Endodermal cell (in vitro differentiated cells): ENCODE results near the gene CBFA2T2. TPM values are rescaled to one million over a fixed set of nuclear protein-coding genes. Genes with fewer than 3 reads are reported as not detected.

Source experiments
- DNase-seq: peaks from one replicate; pipeline ENCODE4 v3.0.0-alpha.2; 2017
- H3K27ac ChIP-seq: 2 replicates; pipeline ENCODE4 v1.5.1; 2013; ENCODE audit warnings: mild to moderate bottlenecking, low read depth, low read length, moderate library complexity
- H3K27me3 ChIP-seq: 2 replicates; pipeline ENCODE4 v1.6.1; 2013; ENCODE audit warnings: mild to moderate bottlenecking, low read length, moderate library complexity; ENCODE audit not compliant: insufficient read depth, control insufficient read depth, poor library complexity, severe bottlenecking
- H3K36me3 ChIP-seq: 2 replicates; pipeline ENCODE4 v1.7.0; 2013; ENCODE audit warnings: mild to moderate bottlenecking, low read length, moderate library complexity; ENCODE audit not compliant: control insufficient read depth, insufficient read depth
- H3K4me1 ChIP-seq: one replicate; pipeline ENCODE4 v1.7.0; 2013; ENCODE audit warnings: low read length; ENCODE audit not compliant: control insufficient read depth, insufficient read depth
- H3K4me3 ChIP-seq: 2 replicates; pipeline ENCODE4 v1.5.1; 2013; ENCODE audit warnings: mild to moderate bottlenecking, low read length, moderate library complexity
- H3K9ac ChIP-seq: 2 replicates; pipeline ENCODE4 v1.6.1; 2013; ENCODE audit warnings: mild to moderate bottlenecking, low read length, moderate library complexity; ENCODE audit not compliant: poor library complexity, severe bottlenecking; ENCODE audit errors: extremely low read depth
- H3K9me3 ChIP-seq: 2 replicates; pipeline ENCODE4 v1.6.1; 2013; ENCODE audit warnings: mild to moderate bottlenecking, low read length, moderate library complexity; ENCODE audit not compliant: control insufficient read depth
- H3K27ac Mint-ChIP-seq: 2 replicates; pipeline ENCODE4 v1.8.0; 2020; ENCODE audit warnings: mixed read lengths
- H3K27me3 Mint-ChIP-seq: 2 replicates; pipeline ENCODE4 v1.8.0; 2021; ENCODE audit warnings: mild to moderate bottlenecking, mixed read lengths; ENCODE audit not compliant: insufficient read depth
- H3K36me3 Mint-ChIP-seq: 2 replicates; pipeline ENCODE4 v1.8.0; 2020; ENCODE audit warnings: low read depth, mixed read lengths
- H3K4me1 Mint-ChIP-seq: 2 replicates; pipeline ENCODE4 v1.8.0; 2020; ENCODE audit warnings: mixed read lengths
- H3K4me3 Mint-ChIP-seq: 2 replicates; pipeline ENCODE4 v1.8.0; 2020; ENCODE audit warnings: mild to moderate bottlenecking, moderate library complexity, mixed read lengths
- H3K9me3 Mint-ChIP-seq: 2 replicates; pipeline ENCODE4 v1.8.0; 2020; ENCODE audit warnings: mild to moderate bottlenecking, mixed read lengths
- CTCF ChIP-seq: fragments of 200-600 bp; sonication (generic); conservative IDR thresholded peaks from 2 replicates; pipeline ENCODE4 v1.5.0; 2021; ENCODE audit warnings: antibody characterized with exemption, mild to moderate bottlenecking
- WGBS, 2 experiments: methylation state at CpG; one replicate each; pipeline versions ENCODE4 v1.1.5 to v1.1.7; 2013; ENCODE audit warnings: missing lambda C conversion rate in 2 of 2, mixed read lengths in 1 of 2; ENCODE audit not compliant: insufficient coverage in 1 of 2, insufficient read length in 1 of 2; 5-methylcytosine and 5-hydroxymethylcytosine counted together
- total RNA-seq, 2 donors: library from RNA; stranded (reverse); fragmentation: NEBNext Ultra II Directional in 1 of 2; extraction: Animal tissue kit (Norgen Biotek cat#: 25700) in 1 of 2; gene quantifications; 2 replicates in 1 of 2; 3 replicates in 1 of 2; pipeline ENCODE4 v1.2.1, GENCODE V29; 2021

CBFA2T2 gene
- total RNA-seq, 2 donors from 2014 or later = 26.8 to 32.7 TPM

DNA sequence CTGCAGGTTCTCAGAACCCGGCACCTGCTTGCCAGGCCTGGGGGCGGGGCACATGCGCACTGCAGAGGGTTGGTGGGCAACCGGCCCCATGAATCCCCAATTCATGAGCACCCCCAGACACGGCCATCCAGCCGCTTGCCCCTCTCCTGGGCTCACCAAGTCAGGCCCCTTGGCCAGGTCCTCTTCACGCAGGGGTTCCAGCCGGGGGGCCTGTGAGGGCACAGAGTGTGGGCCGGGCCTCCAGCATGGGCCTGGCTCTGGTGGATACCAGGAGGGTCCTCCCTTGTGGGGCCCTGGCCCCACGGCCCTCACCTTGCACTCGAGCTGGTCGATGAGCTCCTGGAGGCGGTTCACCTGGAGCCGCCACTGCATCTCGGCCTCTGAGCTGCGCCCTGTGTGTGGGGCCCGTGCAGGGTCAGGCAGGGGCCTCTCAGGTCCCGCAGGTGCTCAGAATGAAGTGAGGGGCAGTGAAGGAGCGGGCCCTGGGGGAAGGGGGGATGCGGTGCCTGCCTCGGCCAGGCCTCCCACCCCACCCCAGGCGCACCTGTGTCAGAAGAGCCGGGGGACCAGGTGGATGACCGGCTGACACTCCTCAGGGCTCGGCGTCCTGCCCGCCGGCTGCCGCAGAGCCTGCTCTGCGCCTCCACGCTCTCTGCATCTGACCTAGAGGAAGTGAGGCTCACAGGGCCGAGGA, 169.6 kb downstream of the CBFA2T2 start:
- Mint-ChIP-seq H3K9me3 (no peaks in the 10 kb centered on the region), H3K4me1 (peaks cover 8% of the 10 kb centered on the region), H3K27ac (peak overlapping the region; percentile 28), H3K4me3 (no peak overlapping the region), H3K27me3 (no peaks in the 10 kb centered on the region), H3K36me3 (peaks cover 14% of the 10 kb centered on the region)
- H3K36me3 ChIP-seq = peaks cover 6% of the 10 kb centered on the region
- no peak overlapping the region for H3K9ac ChIP-seq
- H3K27ac ChIP-seq = no peak overlapping the region
- WGBS, 2 experiments = 94 to 95% methylated on average over 24 to 32 of the region's 32 CpGs
- DNase-seq = no peak
- H3K9me3 ChIP-seq = no peaks in the 10 kb centered on the region
- H3K4me3 ChIP-seq = no peak overlapping the region
- H3K27me3 ChIP-seq = no peaks in the 10 kb centered on the region
- TF ChIP-seq CTCF = no peak
- H3K4me1 ChIP-seq = peaks cover 3% of the 10 kb centered on the region

- H3K4me3 ChIP-seq = no peak overlapping the region
- WGBS, 2 experiments = 90 to 95% methylated on average over 12 to 21 of the region's 21 CpGs
- no peak overlapping the region for H3K27ac ChIP-seq
- H3K27me3 ChIP-seq = no peaks in the 10 kb centered on the region
- H3K9me3 ChIP-seq = no peaks in the 10 kb centered on the region
- H3K27ac Mint-ChIP-seq = no peak overlapping the region
- peaks cover 14% of the 10 kb centered on the region for H3K36me3 Mint-ChIP-seq
- no peak overlapping the region for H3K4me3 Mint-ChIP-seq
- no peak for DNase-seq
- H3K4me1 Mint-ChIP-seq = peaks cover 13% of the 10 kb centered on the region
- peaks cover 2% of the 10 kb centered on the region for H3K27me3 Mint-ChIP-seq
- no peaks in the 10 kb centered on the region for H3K9me3 Mint-ChIP-seq
- no peak for TF ChIP-seq CTCF
- peaks cover 3% of the 10 kb centered on the region for H3K4me1 ChIP-seq
- H3K9ac ChIP-seq = no peak overlapping the region
- H3K36me3 ChIP-seq = peaks cover 6% of the 10 kb centered on the region
Observed at GRCh38 chr20:33660035-33660684, 170.3 kb downstream of the CBFA2T2 start.

DNA sequence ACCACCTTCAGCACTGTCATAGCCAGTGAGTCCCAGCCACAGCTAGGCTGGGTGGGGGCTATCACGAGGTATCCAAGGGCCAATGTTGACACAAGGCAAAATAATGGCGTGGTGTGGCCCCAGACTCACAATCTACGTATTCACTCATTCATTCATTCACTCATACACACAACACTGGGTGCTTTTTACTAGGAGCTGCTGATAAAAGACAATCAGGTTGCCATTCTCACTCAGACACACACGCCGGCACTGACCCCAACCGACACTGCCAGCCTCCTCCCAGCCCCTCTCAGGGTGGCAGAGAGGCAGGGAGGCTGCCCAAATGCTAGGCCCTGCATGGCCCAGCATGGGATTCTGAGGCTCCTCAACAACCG, 170.8 kb downstream of the CBFA2T2 start:
- no peak for TF ChIP-seq CTCF
- Mint-ChIP-seq H3K4me1 (peaks cover 13% of the 10 kb centered on the region), H3K36me3 (peaks cover 14% of the 10 kb centered on the region), H3K9me3 (no peaks in the 10 kb centered on the region), H3K27ac (no peak overlapping the region), H3K4me3 (no peak overlapping the region), H3K27me3 (peaks cover 2% of the 10 kb centered on the region)
- H3K27me3 ChIP-seq = no peaks in the 10 kb centered on the region
- H3K4me1 ChIP-seq = peaks cover 3% of the 10 kb centered on the region
- DNase-seq = no peak
- WGBS, 2 experiments = 87 to 95% methylated on average over 7 of the region's 7 CpGs
- H3K27ac ChIP-seq = no peak overlapping the region
- no peaks in the 10 kb centered on the region for H3K9me3 ChIP-seq
- H3K36me3 ChIP-seq = peaks cover 6% of the 10 kb centered on the region
- H3K9ac ChIP-seq = no peak overlapping the region
- no peak overlapping the region for H3K4me3 ChIP-seq
